HG03575 (cell line): ENCODE results near the gene GARS1.
"Not testable (repeated sequence)": the region's sequence is repeated elsewhere in the genome, so short reads cannot be mapped to it uniquely, and the experiment has no call there.

Source experiments
- ATAC-seq: cut with Tn5 transposase; IDR thresholded peaks from one replicate; pipeline ENCODE4 v1.9.1; 2021; ENCODE audit not compliant: unreplicated experiment, insufficient number of reproducible peaks, low FRiP score; ENCODE audit errors: extremely low read depth

Gene GARS1

GRCh38 chr7:30567081-30567480, 27.6 kb upstream of the GARS1 start:
- ATAC-seq = no peak

- not testable (repeated sequence) for ATAC-seq
Observed at GRCh38 chr7:30570238-30570637, 24.4 kb upstream of the GARS1 start.

- no peak for ATAC-seq
Observed at GRCh38 chr7:30572212-30572841, 22.4 kb upstream of the GARS1 start.

- ATAC-seq = no peak
Observed at GRCh38 chr7:30575910-30576309, 18.8 kb upstream of the GARS1 start.

GRCh38 chr7:30583181-30583580, 11.5 kb upstream of the GARS1 start:
- no peak for ATAC-seq

- no peak for ATAC-seq
Observed at GRCh38 chr7:30584415-30584814, 10.3 kb upstream of the GARS1 start.

GRCh38 chr7:30584965-30585364, 9.7 kb upstream of the GARS1 start:
- no peak for ATAC-seq

- no peak for ATAC-seq
Observed at GRCh38 chr7:30585675-30586074, 9.0 kb upstream of the GARS1 start.

GRCh38 chr7:30587547-30587946, 7.1 kb upstream of the GARS1 start:
- ATAC-seq = not testable (repeated sequence)

- ATAC-seq = no peak
Observed at GRCh38 chr7:30589111-30589510, 5.6 kb upstream of the GARS1 start.

GRCh38 chr7:30594048-30594539, 584 bp upstream of the GARS1 start:
- ATAC-seq = peak; percentile 9

GRCh38 chr7:30595436-30596013, 847 bp downstream of the GARS1 start:
- ATAC-seq = no peak

- ATAC-seq = no peak
Observed at GRCh38 chr7:30596014-30596641, 1.4 kb downstream of the GARS1 start.

GRCh38 chr7:30596721-30597120, 2.0 kb downstream of the GARS1 start:
- no peak for ATAC-seq

GRCh38 chr7:30598121-30598876, 3.6 kb downstream of the GARS1 start:
- ATAC-seq = no peak

GRCh38 chr7:30604901-30605300, 10.2 kb downstream of the GARS1 start:
- no peak for ATAC-seq

GRCh38 chr7:30605832-30606231, 11.2 kb downstream of the GARS1 start:
- no peak for ATAC-seq

- no peak for ATAC-seq
Observed at GRCh38 chr7:30612658-30613265, 18.1 kb downstream of the GARS1 start.
